Measurements from ENCODE around the gene ZNF267.

GRCh38 chr16:31833047-31833446 lies 40.6 kb upstream of the ZNF267 start:
- TF ChIP-seq, protein P1, sequence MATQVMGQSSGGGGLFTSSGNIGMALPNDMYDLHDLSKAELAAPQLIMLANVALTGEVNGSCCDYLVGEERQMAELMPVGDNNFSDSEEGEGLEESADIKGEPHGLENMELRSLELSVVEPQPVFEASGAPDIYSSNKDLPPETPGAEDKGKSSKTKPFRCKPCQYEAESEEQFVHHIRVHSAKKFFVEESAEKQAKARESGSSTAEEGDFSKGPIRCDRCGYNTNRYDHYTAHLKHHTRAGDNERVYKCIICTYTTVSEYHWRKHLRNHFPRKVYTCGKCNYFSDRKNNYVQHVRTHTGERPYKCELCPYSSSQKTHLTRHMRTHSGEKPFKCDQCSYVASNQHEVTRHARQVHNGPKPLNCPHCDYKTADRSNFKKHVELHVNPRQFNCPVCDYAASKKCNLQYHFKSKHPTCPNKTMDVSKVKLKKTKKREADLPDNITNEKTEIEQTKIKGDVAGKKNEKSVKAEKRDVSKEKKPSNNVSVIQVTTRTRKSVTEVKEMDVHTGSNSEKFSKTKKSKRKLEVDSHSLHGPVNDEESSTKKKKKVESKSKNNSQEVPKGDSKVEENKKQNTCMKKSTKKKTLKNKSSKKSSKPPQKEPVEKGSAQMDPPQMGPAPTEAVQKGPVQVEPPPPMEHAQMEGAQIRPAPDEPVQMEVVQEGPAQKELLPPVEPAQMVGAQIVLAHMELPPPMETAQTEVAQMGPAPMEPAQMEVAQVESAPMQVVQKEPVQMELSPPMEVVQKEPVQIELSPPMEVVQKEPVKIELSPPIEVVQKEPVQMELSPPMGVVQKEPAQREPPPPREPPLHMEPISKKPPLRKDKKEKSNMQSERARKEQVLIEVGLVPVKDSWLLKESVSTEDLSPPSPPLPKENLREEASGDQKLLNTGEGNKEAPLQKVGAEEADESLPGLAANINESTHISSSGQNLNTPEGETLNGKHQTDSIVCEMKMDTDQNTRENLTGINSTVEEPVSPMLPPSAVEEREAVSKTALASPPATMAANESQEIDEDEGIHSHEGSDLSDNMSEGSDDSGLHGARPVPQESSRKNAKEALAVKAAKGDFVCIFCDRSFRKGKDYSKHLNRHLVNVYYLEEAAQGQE (IDR thresholded peaks at IDR 0.05; ENCODE audit: insufficient replicate concordance, low read depth), result no peak
- TF ChIP-seq POLR2AphosphoS5 (IDR thresholded peaks at IDR 0.05; ENCODE audit: low read depth), result no peak
- TF ChIP-seq, protein P2, sequence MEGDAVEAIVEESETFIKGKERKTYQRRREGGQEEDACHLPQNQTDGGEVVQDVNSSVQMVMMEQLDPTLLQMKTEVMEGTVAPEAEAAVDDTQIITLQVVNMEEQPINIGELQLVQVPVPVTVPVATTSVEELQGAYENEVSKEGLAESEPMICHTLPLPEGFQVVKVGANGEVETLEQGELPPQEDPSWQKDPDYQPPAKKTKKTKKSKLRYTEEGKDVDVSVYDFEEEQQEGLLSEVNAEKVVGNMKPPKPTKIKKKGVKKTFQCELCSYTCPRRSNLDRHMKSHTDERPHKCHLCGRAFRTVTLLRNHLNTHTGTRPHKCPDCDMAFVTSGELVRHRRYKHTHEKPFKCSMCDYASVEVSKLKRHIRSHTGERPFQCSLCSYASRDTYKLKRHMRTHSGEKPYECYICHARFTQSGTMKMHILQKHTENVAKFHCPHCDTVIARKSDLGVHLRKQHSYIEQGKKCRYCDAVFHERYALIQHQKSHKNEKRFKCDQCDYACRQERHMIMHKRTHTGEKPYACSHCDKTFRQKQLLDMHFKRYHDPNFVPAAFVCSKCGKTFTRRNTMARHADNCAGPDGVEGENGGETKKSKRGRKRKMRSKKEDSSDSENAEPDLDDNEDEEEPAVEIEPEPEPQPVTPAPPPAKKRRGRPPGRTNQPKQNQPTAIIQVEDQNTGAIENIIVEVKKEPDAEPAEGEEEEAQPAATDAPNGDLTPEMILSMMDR (IDR thresholded peaks at IDR 0.05; ENCODE audit: insufficient read depth, low read length), result no peak
- TF ChIP-seq SPI1 (IDR thresholded peaks at IDR 0.05; ENCODE audit: borderline replicate concordance, low read depth), result peak; percentile 50; the same call in 1 of the 2 replicates
- TF ChIP-seq GABPA (IDR thresholded peaks at IDR 0.05; ENCODE audit: low read depth), result no peak
